Calu3 (cell line): ENCODE data around the gene VGLL4. TPM values are rescaled to one million over a fixed set of nuclear protein-coding genes. Genes with fewer than 3 reads are reported as not detected.
"Not testable (repeated sequence)": the region's sequence is repeated elsewhere in the genome, so short reads cannot be mapped to it uniquely, and the experiment has no call there.

Experiments used
- BruUV-seq: library from RNA; stranded (reverse); fragments of 400-500 nt; replicated peaks from 2 replicates; lab custom pipeline; 2021; lab: Mats Ljungman, UMichigan
- CTCF ChIA-PET: fragments of 300-600 bp; sonication (Branson Sonifier 250); formaldehyde crosslinking; loops from one replicate; lab custom pipeline; 2022; ENCODE audit warnings: antibody characterized with exemption; lab: Charles Lee
- DNase-seq: peaks from one replicate; pipeline ENCODE4 v3.0.0; 2022
- H3K27ac Mint-ChIP-seq: one replicate; pipeline ENCODE4 v1.8.0; 2022; ENCODE audit warnings: mixed read lengths; ENCODE audit not compliant: unreplicated experiment
- H3K27me3 Mint-ChIP-seq: one replicate; pipeline ENCODE4 v1.8.0; 2022; ENCODE audit warnings: mixed read lengths; ENCODE audit not compliant: unreplicated experiment
- H3K36me3 Mint-ChIP-seq: one replicate; pipeline ENCODE4 v1.8.0; 2022; ENCODE audit warnings: mild to moderate bottlenecking, moderate library complexity, mixed read lengths; ENCODE audit not compliant: insufficient read depth, unreplicated experiment
- H3K4me1 Mint-ChIP-seq: one replicate; pipeline ENCODE4 v1.8.0; 2022; ENCODE audit warnings: mild to moderate bottlenecking, low read depth, mixed read lengths; ENCODE audit not compliant: unreplicated experiment
- H3K4me3 Mint-ChIP-seq: one replicate; pipeline ENCODE4 v1.8.0; 2022; ENCODE audit warnings: mild to moderate bottlenecking, low read depth, moderate library complexity, mixed read lengths; ENCODE audit not compliant: unreplicated experiment
- H3K9me3 Mint-ChIP-seq: one replicate; pipeline ENCODE4 v1.8.0; 2022; ENCODE audit warnings: low read depth, mixed read lengths; ENCODE audit not compliant: unreplicated experiment
- CTCF ChIP-seq: fragments of 200-600 bp; IDR thresholded peaks from one replicate; pipeline ENCODE4 v1.8.0; 2022; ENCODE audit warnings: antibody characterized with exemption; ENCODE audit not compliant: unreplicated experiment
- intact Hi-C: fragments of 100-400 bp; cut with micrococcal nuclease; formaldehyde crosslinking; loops from one replicate; pipeline ENCODE4 v1.10.0; 2022; ENCODE audit not compliant: unreplicated experiment
- total RNA-seq: library from RNA; stranded (reverse); gene quantifications from 2 replicates; pipeline ENCODE4 v1.2.3, GENCODE V29; 2022

Gene VGLL4
- total RNA-seq, 1 experiment from 2014 or later, result 51.3 TPM

GRCh38 chr3:11689749-11690148 is 46.0 kb upstream of the VGLL4 start:
- H3K4me3 Mint-ChIP-seq, result no peak overlapping the region
- no peaks in the 10 kb centered on the region for H3K27me3 Mint-ChIP-seq
- CTCF ChIA-PET, result no interaction called here
- DNase-seq, result no peak
- BruUV-seq, result no TSS peak
- H3K4me1 Mint-ChIP-seq, result peaks cover 11% of the 10 kb centered on the region
- intact Hi-C loops, result no loop called here
- no peaks in the 10 kb centered on the region for H3K36me3 Mint-ChIP-seq
- no peaks in the 10 kb centered on the region for H3K9me3 Mint-ChIP-seq
- TF ChIP-seq CTCF, result no peak
- H3K27ac Mint-ChIP-seq, result no peak overlapping the region

GRCh38 chr3:11684980-11685379 is 41.3 kb upstream of the VGLL4 start:
- intact Hi-C loops, H3K4me3 Mint-ChIP-seq, H3K36me3 Mint-ChIP-seq, H3K9me3 Mint-ChIP-seq, BruUV-seq, CTCF ChIA-PET, H3K4me1 Mint-ChIP-seq, H3K27me3 Mint-ChIP-seq, H3K27ac Mint-ChIP-seq, DNase-seq: not testable (repeated sequence)

GRCh38 chr3:11680509-11680908 is 36.8 kb upstream of the VGLL4 start:
- no peaks in the 10 kb centered on the region for H3K4me1 Mint-ChIP-seq
- no peaks in the 10 kb centered on the region for H3K9me3 Mint-ChIP-seq
- BruUV-seq, result no TSS peak
- H3K27me3 Mint-ChIP-seq, result no peaks in the 10 kb centered on the region
- CTCF ChIA-PET, result no interaction called here
- H3K27ac Mint-ChIP-seq, result no peak overlapping the region
- no peak overlapping the region for H3K4me3 Mint-ChIP-seq
- TF ChIP-seq CTCF, result no peak
- no peaks in the 10 kb centered on the region for H3K36me3 Mint-ChIP-seq
- intact Hi-C loops, result no loop called here
- no peak for DNase-seq

GRCh38 chr3:11679964-11680363 is 36.2 kb upstream of the VGLL4 start:
- no peak overlapping the region for H3K27ac Mint-ChIP-seq
- H3K9me3 Mint-ChIP-seq, result no peaks in the 10 kb centered on the region
- BruUV-seq, result no TSS peak
- TF ChIP-seq CTCF, result no peak
- no peak overlapping the region for H3K4me3 Mint-ChIP-seq
- H3K36me3 Mint-ChIP-seq, result no peaks in the 10 kb centered on the region
- intact Hi-C loops, result no loop called here
- no peak for DNase-seq
- no peaks in the 10 kb centered on the region for H3K4me1 Mint-ChIP-seq
- CTCF ChIA-PET, result no interaction called here
- no peaks in the 10 kb centered on the region for H3K27me3 Mint-ChIP-seq

GRCh38 chr3:11672363-11672762 is 28.6 kb upstream of the VGLL4 start:
- no peaks in the 10 kb centered on the region for H3K4me1 Mint-ChIP-seq
- intact Hi-C loops, result no loop called here
- H3K27me3 Mint-ChIP-seq, result no peaks in the 10 kb centered on the region
- no TSS peak for BruUV-seq
- no peak overlapping the region for H3K27ac Mint-ChIP-seq
- CTCF ChIA-PET, result interaction anchor here (1.4 kb wide), 1 partner anchor 139 kb away, joined by 3 read pairs; no protein-coding TSS in a partner anchor
- DNase-seq, result no peak
- H3K4me3 Mint-ChIP-seq, result no peak overlapping the region
- H3K9me3 Mint-ChIP-seq, result no peaks in the 10 kb centered on the region
- no peaks in the 10 kb centered on the region for H3K36me3 Mint-ChIP-seq
- no peak for TF ChIP-seq CTCF
